Measurements from ENCODE around the gene NHERF2.

- TF ChIP-seq TAF1 (IDR thresholded peaks at IDR 0.05; ENCODE audit: low read depth): no peak
- TF ChIP-seq RAD21 (IDR thresholded peaks at IDR 0.05; ENCODE audit: low read depth): peak; percentile 36
- TF ChIP-seq TCF12 (IDR thresholded peaks at IDR 0.05; ENCODE audit: low read depth): no peak
- no peak for TF ChIP-seq EGR1 (IDR thresholded peaks at IDR 0.05)
- no peak for TF ChIP-seq MAX (IDR thresholded peaks at IDR 0.05)
- TF ChIP-seq REST (IDR thresholded peaks at IDR 0.05; ENCODE audit: low read depth): no peak
- TF ChIP-seq NFIC (IDR thresholded peaks at IDR 0.05): no peak
- TF ChIP-seq USF1 (IDR thresholded peaks at IDR 0.05): no peak
- TF ChIP-seq YY1 (IDR thresholded peaks at IDR 0.05; ENCODE audit: low read depth): no peak
- TF ChIP-seq CEBPB (IDR thresholded peaks at IDR 0.05): no peak
- TF ChIP-seq FOXM1 (IDR thresholded peaks at IDR 0.05; ENCODE audit: borderline replicate concordance, low read depth): no peak
- no peak for TF ChIP-seq ZBTB7A (IDR thresholded peaks at IDR 0.05; ENCODE audit: low read depth)
- TF ChIP-seq EP300 (IDR thresholded peaks at IDR 0.05; ENCODE audit: borderline replicate concordance): no peak
Observed at GRCh38 chr16:2082171-2082982, 55.7 kb downstream of the NHERF2 start.

Data from Ishikawa (cell line).